ENCODE results near the gene HARS1.
"Not testable (repeated sequence)": the region's sequence is repeated elsewhere in the genome, so short reads cannot be mapped to it uniquely, and the experiment has no call there.

Gene HARS1

GRCh38 chr5:140639148-140639981 is 51.8 kb downstream of the HARS1 start, which contains the start of gene TMCO6:
Gene TMCO6 (plus strand): TSS chr5:140639451. CDS start chr5:140639528, 77 bp downstream.
- peak within 1 kb of the TSS; percentile 67 to 71 for H3K4me3 ChIP-seq (ENCODE audit: low read depth in 1 of 2, low read length in 2 of 2)
- no peaks in the 10 kb centered on the region for H3K9me3 ChIP-seq (ENCODE audit: low read length)
- H3K9ac ChIP-seq (ENCODE audit: low read length): peak within 1 kb of the TSS; percentile 15
- H3K27ac ChIP-seq (ENCODE audit: low read depth, low read length): peak within 1 kb of the TSS; percentile 95
- peaks cover 5% of the 10 kb centered on the region for H3K4me1 ChIP-seq (ENCODE audit: insufficient read depth, low read length)
- H3K27me3 ChIP-seq (ENCODE audit: control insufficient read depth in 1 of 2, insufficient read depth in 2 of 2, low read length in 2 of 2): no peaks in the 10 kb centered on the region
- H3K36me3 ChIP-seq (ENCODE audit: insufficient read depth, low read length): peaks cover 21% of the 10 kb centered on the region

DNA sequence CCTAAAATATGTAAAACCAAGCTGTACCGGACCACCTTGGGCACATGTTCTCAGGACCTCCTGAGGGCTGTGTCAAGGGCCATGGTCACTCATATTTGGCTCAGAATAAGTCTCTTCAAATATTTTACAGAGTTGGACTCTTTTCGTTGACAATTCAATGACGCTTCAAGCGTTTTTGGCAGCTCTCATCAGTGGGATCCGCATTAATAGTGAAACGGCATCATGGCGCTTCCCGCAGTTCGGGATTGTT is 52.3 kb downstream of the HARS1 start:
- Histone ChIP-seq H3K27ac (ENCODE audit: low read depth, low read length) (peak overlapping the region; percentile 95), H3K36me3 (ENCODE audit: insufficient read depth, low read length) (peaks cover 16% of the 10 kb centered on the region), H3K4me3 (ENCODE audit: low read depth in 1 of 2, low read length in 2 of 2) (peak overlapping the region; percentile 67 to 71)
- H3K4me1 ChIP-seq (ENCODE audit: insufficient read depth, low read length); H3K9ac ChIP-seq (ENCODE audit: low read length); H3K9me3 ChIP-seq (ENCODE audit: low read length); H3K27me3 ChIP-seq (ENCODE audit: control insufficient read depth in 1 of 2, insufficient read depth in 2 of 2, low read length in 2 of 2): not testable (repeated sequence)

GRCh38 chr5:140637371-140638100 is 53.6 kb downstream of the HARS1 start:
- H3K4me1 ChIP-seq (ENCODE audit: insufficient read depth, low read length): peaks cover 10% of the 10 kb centered on the region

GRCh38 chr5:140635291-140636257 is 55.6 kb downstream of the HARS1 start:
- H3K9me3 ChIP-seq (ENCODE audit: low read length): no peaks in the 10 kb centered on the region
- no peak overlapping the region for H3K4me3 ChIP-seq (ENCODE audit: low read depth in 1 of 2, low read length in 2 of 2)
- H3K36me3 ChIP-seq (ENCODE audit: insufficient read depth, low read length): no peaks in the 10 kb centered on the region
- H3K27me3 ChIP-seq (ENCODE audit: control insufficient read depth in 1 of 2, insufficient read depth in 2 of 2, low read length in 2 of 2): no peaks in the 10 kb centered on the region
- no peak overlapping the region for H3K27ac ChIP-seq (ENCODE audit: low read depth, low read length)
- H3K9ac ChIP-seq (ENCODE audit: low read length): no peak overlapping the region
- peaks cover 20% of the 10 kb centered on the region for H3K4me1 ChIP-seq (ENCODE audit: insufficient read depth, low read length)

More at GRCh38 chr5:140637371-140638100, 53.6 kb downstream of the HARS1 start:
- Histone ChIP-seq H3K9ac (ENCODE audit: low read length) (no peak overlapping the region), H3K27me3 (ENCODE audit: control insufficient read depth in 1 of 2, insufficient read depth in 2 of 2, low read length in 2 of 2) (no peaks in the 10 kb centered on the region), H3K27ac (ENCODE audit: low read depth, low read length) (no peak overlapping the region), H3K4me3 (ENCODE audit: low read depth in 1 of 2, low read length in 2 of 2) (no peak overlapping the region), H3K36me3 (ENCODE audit: insufficient read depth, low read length) (peaks cover 7% of the 10 kb centered on the region), H3K9me3 (ENCODE audit: low read length) (no peaks in the 10 kb centered on the region)

- H3K27ac ChIP-seq (ENCODE audit: low read depth, low read length): no peak overlapping the region
- H3K4me1 ChIP-seq (ENCODE audit: insufficient read depth, low read length): peaks cover 15% of the 10 kb centered on the region
- no peaks in the 10 kb centered on the region for H3K36me3 ChIP-seq (ENCODE audit: insufficient read depth, low read length)
- H3K27me3 ChIP-seq (ENCODE audit: control insufficient read depth in 1 of 2, insufficient read depth in 2 of 2, low read length in 2 of 2): no peaks in the 10 kb centered on the region
- no peak overlapping the region for H3K9ac ChIP-seq (ENCODE audit: low read length)
- no peak overlapping the region for H3K4me3 ChIP-seq (ENCODE audit: low read depth in 1 of 2, low read length in 2 of 2)
- no peaks in the 10 kb centered on the region for H3K9me3 ChIP-seq (ENCODE audit: low read length)
Observed at GRCh38 chr5:140634103-140634502, 57.1 kb downstream of the HARS1 start.

DNA sequence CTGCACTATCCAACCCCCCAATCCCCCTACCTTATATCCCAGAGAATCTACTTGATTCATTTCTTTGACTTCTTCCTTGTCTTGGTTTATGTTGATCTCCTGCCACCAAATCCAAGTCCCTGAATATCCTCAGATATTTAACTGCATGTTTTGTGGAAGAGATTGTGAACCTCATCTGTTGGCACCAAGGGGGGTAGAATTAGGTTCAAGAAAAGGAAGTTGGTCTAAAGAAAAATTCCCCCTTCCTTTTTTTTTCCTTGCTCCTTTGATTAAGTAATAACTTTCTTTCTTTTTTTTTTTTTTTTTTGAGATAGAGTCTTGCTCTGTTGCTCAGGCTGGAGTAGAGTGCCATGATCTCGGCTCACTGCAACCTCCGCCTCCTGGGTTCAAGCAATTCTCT is 57.7 kb downstream of the HARS1 start:
- Histone ChIP-seq H3K9me3 (ENCODE audit: low read length) (no peaks in the 10 kb centered on the region), H3K4me1 (ENCODE audit: insufficient read depth, low read length) (peaks cover 15% of the 10 kb centered on the region), H3K9ac (ENCODE audit: low read length) (peak overlapping the region; percentile 60), H3K4me3 (ENCODE audit: low read depth in 1 of 2, low read length in 2 of 2) (peak overlapping the region; percentile 78 to 87), H3K36me3 (ENCODE audit: insufficient read depth, low read length) (no peaks in the 10 kb centered on the region), H3K27ac (ENCODE audit: low read depth, low read length) (peak overlapping the region; percentile 22), H3K27me3 (ENCODE audit: control insufficient read depth in 1 of 2, insufficient read depth in 2 of 2, low read length in 2 of 2) (no peaks in the 10 kb centered on the region)

- H3K9ac ChIP-seq (ENCODE audit: low read length): peak within 1 kb of the TSS; percentile 60
- peak within 1 kb of the TSS; percentile 78 to 87 for H3K4me3 ChIP-seq (ENCODE audit: low read depth in 1 of 2, low read length in 2 of 2)
- H3K9me3 ChIP-seq (ENCODE audit: low read length): no peaks in the 10 kb centered on the region
- H3K27ac ChIP-seq (ENCODE audit: low read depth, low read length): peak within 1 kb of the TSS; percentile 50
- H3K4me1 ChIP-seq (ENCODE audit: insufficient read depth, low read length): peaks cover 15% of the 10 kb centered on the region
- H3K36me3 ChIP-seq (ENCODE audit: insufficient read depth, low read length): no peaks in the 10 kb centered on the region
- no peaks in the 10 kb centered on the region for H3K27me3 ChIP-seq (ENCODE audit: control insufficient read depth in 1 of 2, insufficient read depth in 2 of 2, low read length in 2 of 2)
Observed at GRCh38 chr5:140633021-140633471, 58.1 kb downstream of the HARS1 start, which contains the start of gene CD14. Gene CD14 (minus strand): TSS chr5:140633175. CDS start chr5:140633071, 104 bp downstream.

DNA sequence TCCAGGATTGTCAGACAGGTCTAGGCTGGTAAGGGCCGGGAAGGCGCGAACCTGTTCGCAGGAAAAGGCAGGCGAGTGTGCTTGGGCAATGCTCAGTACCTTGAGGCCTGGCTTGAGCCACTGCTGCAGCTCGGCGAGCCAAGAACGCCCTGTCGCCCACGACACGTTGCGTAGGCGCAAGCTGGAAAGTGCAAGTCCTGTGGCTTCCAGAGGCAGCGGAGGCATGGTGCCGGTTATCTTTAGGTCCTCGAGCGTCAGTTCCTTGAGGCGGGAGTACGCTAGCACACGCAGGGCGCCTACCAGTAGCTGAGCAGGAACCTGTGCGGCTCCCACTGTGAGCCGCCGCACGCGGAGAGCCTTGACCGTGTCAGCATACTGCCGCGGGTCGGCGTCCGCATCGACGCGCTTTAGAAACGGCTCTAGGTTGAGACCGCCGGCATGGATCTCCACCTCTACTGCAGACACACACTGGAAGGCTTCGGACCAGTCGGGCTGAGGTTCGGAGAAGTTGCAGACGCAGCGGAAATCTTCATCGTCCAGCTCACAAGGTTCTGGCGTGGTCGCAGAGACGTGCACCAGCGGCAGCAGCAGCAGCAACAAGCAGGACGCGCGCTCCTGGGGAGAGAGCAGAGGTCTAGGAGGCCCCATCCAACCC is 58.7 kb downstream of the HARS1 start:
- Histone ChIP-seq H3K4me1 (ENCODE audit: insufficient read depth, low read length) (peaks cover 15% of the 10 kb centered on the region), H3K9ac (ENCODE audit: low read length) (peak overlapping the region; percentile 60), H3K27me3 (ENCODE audit: control insufficient read depth in 1 of 2, insufficient read depth in 2 of 2, low read length in 2 of 2) (no peaks in the 10 kb centered on the region)

DNA sequence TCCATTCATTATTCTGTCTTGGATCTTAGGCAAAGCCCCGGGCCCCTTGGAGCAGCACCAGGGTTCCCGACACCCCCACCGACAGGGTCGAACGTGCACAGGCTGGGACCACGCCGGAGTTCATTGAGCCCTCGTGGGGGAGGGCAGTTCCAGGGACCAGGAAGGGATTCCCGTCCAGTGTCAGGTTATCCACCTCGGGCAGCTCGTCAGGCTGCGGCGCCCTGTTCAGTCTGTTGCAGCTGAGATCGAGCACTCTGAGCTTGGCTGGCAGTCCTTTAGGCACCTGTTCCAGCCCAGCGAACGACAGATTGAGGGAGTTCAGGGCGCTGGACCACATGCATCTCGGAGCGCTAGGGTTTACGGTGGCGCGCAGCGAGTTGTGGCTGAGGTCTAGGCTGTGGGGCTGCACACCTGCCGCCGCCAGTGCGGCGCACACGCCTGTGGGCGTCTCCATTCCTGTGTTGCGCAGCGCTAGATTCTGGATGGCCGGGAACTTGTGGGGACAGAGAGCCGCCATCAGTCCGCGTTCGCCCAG is 59.3 kb downstream of the HARS1 start:
- Histone ChIP-seq H3K27ac (ENCODE audit: low read depth, low read length) (peak overlapping the region; percentile 50), H3K36me3 (ENCODE audit: insufficient read depth, low read length) (no peaks in the 10 kb centered on the region), H3K9ac (ENCODE audit: low read length) (peak overlapping the region; percentile 60)

More for the DNA sequence above, 58.7 kb downstream of the HARS1 start:
- Histone ChIP-seq H3K4me3 (ENCODE audit: low read depth in 1 of 2, low read length in 2 of 2) (peak overlapping the region; percentile 78 to 87), H3K36me3 (ENCODE audit: insufficient read depth, low read length) (no peaks in the 10 kb centered on the region), H3K27ac (ENCODE audit: low read depth, low read length) (peak overlapping the region; percentile 50), H3K9me3 (ENCODE audit: low read length) (no peaks in the 10 kb centered on the region)

GRCh38 chr5:140631036-140631417 is 60.1 kb downstream of the HARS1 start:
- Histone ChIP-seq H3K9me3 (ENCODE audit: low read length) (no peaks in the 10 kb centered on the region), H3K27ac (ENCODE audit: low read depth, low read length) (peak overlapping the region; percentile 61), H3K9ac (ENCODE audit: low read length) (no peak overlapping the region), H3K4me3 (ENCODE audit: low read depth in 1 of 2, low read length in 2 of 2) (peak overlapping the region in 1 of 2 donors; percentile 87), H3K27me3 (ENCODE audit: control insufficient read depth in 1 of 2, insufficient read depth in 2 of 2, low read length in 2 of 2) (no peaks in the 10 kb centered on the region), H3K4me1 (ENCODE audit: insufficient read depth, low read length) (peaks cover 15% of the 10 kb centered on the region), H3K36me3 (ENCODE audit: insufficient read depth, low read length) (no peaks in the 10 kb centered on the region)

More for the DNA sequence above, 59.3 kb downstream of the HARS1 start:
- Histone ChIP-seq H3K27me3 (ENCODE audit: control insufficient read depth in 1 of 2, insufficient read depth in 2 of 2, low read length in 2 of 2) (no peaks in the 10 kb centered on the region), H3K9me3 (ENCODE audit: low read length) (no peaks in the 10 kb centered on the region), H3K4me1 (ENCODE audit: insufficient read depth, low read length) (peaks cover 15% of the 10 kb centered on the region), H3K4me3 (ENCODE audit: low read depth in 1 of 2, low read length in 2 of 2) (peak overlapping the region; percentile 78 to 87)

Data from muscle layer of colon (tissue), 2 donors.